GM19099 (cell line): ENCODE data around the gene KHDC1.

ENCODE experiments used
- POLR2A ChIP-seq: IDR thresholded peaks from 3 replicates; pipeline ENCODE4 v1.6.1; 2011; ENCODE audit warnings: low read depth; ENCODE audit not compliant: insufficient read length; ENCODE audit errors: extremely low read depth

Gene KHDC1

GRCh38 chr6:73262671-73263569, at the start of gene KHDC1:
Gene KHDC1 (minus strand): TSS chr6:73263196. CDS start chr6:73242517, 20,679 bp downstream.
- peak; percentile 79 for TF ChIP-seq POLR2A

- peak; percentile 77 for TF ChIP-seq POLR2A
Observed at GRCh38 chr6:73309785-73310502, 46.9 kb upstream of the KHDC1 start.

- TF ChIP-seq POLR2A, result no peak
Observed at GRCh38 chr6:73309535-73309784, 46.5 kb upstream of the KHDC1 start.

- TF ChIP-seq POLR2A, result no peak
Observed at GRCh38 chr6:73308712-73309534, 45.9 kb upstream of the KHDC1 start.

- no peak for TF ChIP-seq POLR2A
Observed at GRCh38 chr6:73302339-73302738, 39.3 kb upstream of the KHDC1 start.

- no peak for TF ChIP-seq POLR2A
Observed at GRCh38 chr6:73299151-73299971, 36.4 kb upstream of the KHDC1 start.

GRCh38 chr6:73293331-73293730, 30.3 kb upstream of the KHDC1 start:
- TF ChIP-seq POLR2A, result no peak

GRCh38 chr6:73290435-73290834, 27.4 kb upstream of the KHDC1 start:
- TF ChIP-seq POLR2A, result no peak

- no peak for TF ChIP-seq POLR2A
Observed at GRCh38 chr6:73286752-73287151, 23.8 kb upstream of the KHDC1 start.

- TF ChIP-seq POLR2A, result no peak
Observed at GRCh38 chr6:73285674-73286283, 22.8 kb upstream of the KHDC1 start.

GRCh38 chr6:73282871-73283270, 19.9 kb upstream of the KHDC1 start:
- no peak for TF ChIP-seq POLR2A

GRCh38 chr6:73264446-73264845, 1.4 kb upstream of the KHDC1 start:
- no peak for TF ChIP-seq POLR2A

GRCh38 chr6:73263570-73263909, 544 bp upstream of the KHDC1 start:
- no peak for TF ChIP-seq POLR2A

- TF ChIP-seq POLR2A, result no peak
Observed at GRCh38 chr6:73258721-73259120, 4.3 kb downstream of the KHDC1 start.
